Fibroblast of villous mesenchyme (primary cell): ENCODE results near the gene PDE4C. TPM values are rescaled to one million over a fixed set of nuclear protein-coding genes. Genes with fewer than 3 reads are reported as not detected.

ENCODE experiments used
- DNase-seq: peaks from one replicate; pipeline ENCODE4 v3.0.0-alpha.2; 2010; ENCODE audit warnings: low read depth
- H3K4me3 ChIP-seq: 2 replicates; pipeline ENCODE4 v1.5.1; 2011; ENCODE audit warnings: low read depth, mild to moderate bottlenecking, low read length
- total RNA-seq: library from RNA; depleted of rRNA; stranded (reverse); fragments of >200 nt; gene quantifications from 2 replicates; pipeline ENCODE4 v1.2.3, GENCODE V29; 2012
- TF ChIP-seq, protein P1 (sequence below): IDR thresholded peaks from 2 replicates; pipeline ENCODE4 v1.5.1; 2012; ENCODE audit warnings: low read depth, mild to moderate bottlenecking, low read length; ENCODE audit not compliant: insufficient read depth

The PDE4C gene
- total RNA-seq, 1 donor = under 0.01 TPM

GRCh38 chr19:18229474-18229873 is 3.2 kb upstream of the PDE4C start:
- H3K4me3 ChIP-seq = no peak overlapping the region
- no peak for DNase-seq
- TF ChIP-seq, protein P1, sequence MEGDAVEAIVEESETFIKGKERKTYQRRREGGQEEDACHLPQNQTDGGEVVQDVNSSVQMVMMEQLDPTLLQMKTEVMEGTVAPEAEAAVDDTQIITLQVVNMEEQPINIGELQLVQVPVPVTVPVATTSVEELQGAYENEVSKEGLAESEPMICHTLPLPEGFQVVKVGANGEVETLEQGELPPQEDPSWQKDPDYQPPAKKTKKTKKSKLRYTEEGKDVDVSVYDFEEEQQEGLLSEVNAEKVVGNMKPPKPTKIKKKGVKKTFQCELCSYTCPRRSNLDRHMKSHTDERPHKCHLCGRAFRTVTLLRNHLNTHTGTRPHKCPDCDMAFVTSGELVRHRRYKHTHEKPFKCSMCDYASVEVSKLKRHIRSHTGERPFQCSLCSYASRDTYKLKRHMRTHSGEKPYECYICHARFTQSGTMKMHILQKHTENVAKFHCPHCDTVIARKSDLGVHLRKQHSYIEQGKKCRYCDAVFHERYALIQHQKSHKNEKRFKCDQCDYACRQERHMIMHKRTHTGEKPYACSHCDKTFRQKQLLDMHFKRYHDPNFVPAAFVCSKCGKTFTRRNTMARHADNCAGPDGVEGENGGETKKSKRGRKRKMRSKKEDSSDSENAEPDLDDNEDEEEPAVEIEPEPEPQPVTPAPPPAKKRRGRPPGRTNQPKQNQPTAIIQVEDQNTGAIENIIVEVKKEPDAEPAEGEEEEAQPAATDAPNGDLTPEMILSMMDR = peak; percentile 43

GRCh38 chr19:18227781-18228271 is 1.6 kb upstream of the PDE4C start:
- no peak overlapping the region for H3K4me3 ChIP-seq
- no peak for DNase-seq
- TF ChIP-seq, protein P1 = no peak

- no peak overlapping the region for H3K4me3 ChIP-seq
- no peak for DNase-seq
- TF ChIP-seq, protein P1 = no peak
Observed at GRCh38 chr19:18226956-18227780, 930 bp upstream of the PDE4C start.

- TF ChIP-seq, protein P1 = no peak
- DNase-seq = no peak
- no peak overlapping the region for H3K4me3 ChIP-seq
Observed at GRCh38 chr19:18225355-18225701, 910 bp downstream of the PDE4C start.

DNA sequence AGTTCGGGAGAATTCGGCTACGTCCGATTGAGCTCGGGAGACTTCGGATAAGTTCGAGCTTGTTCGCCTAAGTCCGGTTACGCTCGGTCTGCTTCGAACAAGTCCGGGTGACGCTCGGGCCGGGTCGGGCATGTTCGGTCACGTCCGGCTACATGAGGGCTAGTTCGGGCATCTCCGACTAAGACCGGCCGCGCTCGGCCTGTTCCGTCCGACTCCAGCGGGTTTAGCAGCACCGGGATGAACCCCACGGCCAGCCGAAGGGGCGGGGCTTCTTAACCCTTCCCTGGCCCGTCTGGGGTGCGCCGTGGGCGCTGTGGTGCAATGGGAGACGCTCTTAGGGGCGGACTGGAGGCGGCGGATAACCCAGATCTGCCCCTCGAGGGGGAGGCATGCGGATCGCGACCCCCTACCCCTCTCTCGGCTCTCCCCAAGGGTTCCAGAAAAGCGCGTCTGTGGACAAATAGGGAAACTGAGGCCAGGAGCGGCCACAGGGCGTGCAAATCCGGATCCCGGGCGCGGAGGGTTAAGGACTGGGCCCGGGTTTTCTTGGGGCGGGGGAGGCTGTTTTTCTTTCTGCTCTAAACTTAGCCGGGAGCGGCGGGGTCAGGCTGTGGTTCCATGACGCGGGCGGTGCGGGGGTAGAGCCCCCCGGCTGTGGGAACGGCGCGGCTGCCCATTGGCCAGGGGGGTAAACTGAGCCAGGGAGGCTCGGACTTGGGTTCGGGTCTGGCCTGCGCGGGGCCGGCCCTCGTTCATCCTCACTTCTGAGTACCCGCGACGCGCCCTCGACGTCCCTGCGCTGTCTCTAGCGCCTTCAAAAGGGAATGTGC is 1.5 kb downstream of the PDE4C start:
- TF ChIP-seq, protein P1 = no peak
- DNase-seq = peak; percentile 99
- peak overlapping the region; percentile 64 for H3K4me3 ChIP-seq

DNA sequence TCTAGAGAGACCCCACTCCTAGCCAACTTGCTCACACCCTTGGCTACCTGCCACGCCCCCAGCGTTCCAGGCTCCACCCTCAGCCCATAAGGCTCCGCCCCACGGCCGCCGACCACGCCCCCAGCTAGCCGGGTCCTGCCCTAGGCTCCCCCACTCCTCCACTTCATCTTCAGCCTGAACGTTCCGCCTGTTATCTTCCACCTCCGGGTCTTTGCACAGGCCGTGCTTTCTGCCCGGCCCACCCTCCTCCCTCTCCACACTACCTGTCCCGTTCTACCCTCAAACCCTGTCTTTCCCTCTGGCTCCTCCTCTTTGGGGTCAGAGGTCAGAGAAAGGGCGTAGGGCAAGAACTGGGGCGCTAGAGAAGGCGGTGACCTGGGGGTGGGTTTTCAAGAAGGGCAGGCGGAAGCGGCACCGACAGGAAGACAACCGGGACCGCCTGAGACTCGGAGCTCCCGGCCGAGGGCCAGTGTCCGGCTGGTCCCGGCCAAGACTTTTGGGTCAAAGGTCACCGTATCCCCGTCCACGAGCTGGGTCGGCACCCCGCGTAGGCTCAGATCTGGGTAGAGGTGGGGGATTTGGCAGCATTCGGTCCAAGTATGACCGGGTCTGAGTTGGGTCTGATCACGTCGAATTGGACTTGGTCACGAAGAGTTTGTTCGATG is 2.2 kb downstream of the PDE4C start:
- TF ChIP-seq, protein P1 = no peak
- peak overlapping the region; percentile 64 for H3K4me3 ChIP-seq
- no peak for DNase-seq
